Panc1 (cell line): Measurements from ENCODE around the gene TOLLIP. TPM values are rescaled to one million over a fixed set of nuclear protein-coding genes. Genes with fewer than 3 reads are reported as not detected.

ENCODE experiments used
- ATAC-seq: fragments of 200-7000 bp; cut with Tn5 transposase; 2 replicates; pipeline ENCODE4 v1.9.1; 2020; ENCODE audit warnings: mild to moderate bottlenecking, moderate library complexity
- BruUV-seq: library from RNA; stranded (reverse); fragments of 400-500 nt; replicated peaks from 2 replicates; lab custom pipeline; 2021; lab: Mats Ljungman, UMichigan
- CTCF ChIA-PET: fragments of 300-600 bp; sonication (Branson Sonifier 250); formaldehyde crosslinking; loops from one replicate; lab custom pipeline; 2022; ENCODE audit warnings: antibody characterized with exemption; lab: Charles Lee
- POLR2A ChIA-PET: fragments of 300-600 bp; sonication (Branson Sonifier 250); formaldehyde crosslinking; loops from one replicate; lab custom pipeline; 2022; ENCODE audit warnings: antibody characterized with exemption; lab: Charles Lee
- DNase-seq: peaks from one replicate; pipeline ENCODE4 v3.0.0-alpha.2; 2010; ENCODE audit warnings: low read depth, low spot score
- H3K27ac ChIP-seq: 2 replicates; pipeline ENCODE4 v1.5.1; 2011; ENCODE audit warnings: mild to moderate bottlenecking, low read length, inconsistent platforms
- H3K27me3 ChIP-seq: fragments of 200-500 bp; sonication (Bioruptor generic); 2 replicates; pipeline ENCODE4 v1.6.0; 2014; ENCODE audit warnings: low read length, inconsistent platforms; ENCODE audit not compliant: control insufficient read depth, insufficient read depth
- H3K36me3 ChIP-seq: fragments of 200-500 bp; sonication (Bioruptor generic); 2 replicates; pipeline ENCODE4 v1.5.1; 2014; ENCODE audit warnings: inconsistent platforms, mild to moderate bottlenecking, low read length, moderate library complexity; ENCODE audit not compliant: control insufficient read depth, insufficient read depth
- H3K4me1 ChIP-seq: 2 replicates; pipeline ENCODE4 v1.5.1; 2011; ENCODE audit warnings: inconsistent platforms, mild to moderate bottlenecking, low read length, moderate library complexity; ENCODE audit not compliant: control insufficient read depth, insufficient read depth
- H3K4me3 ChIP-seq, 2 experiments: 2 replicates each; pipeline ENCODE4 v1.5.1; 2011 to 2012; ENCODE audit warnings: low read depth in 2 of 2, low read length in 2 of 2, mild to moderate bottlenecking in 2 of 2, inconsistent platforms in 1 of 2, moderate library complexity in 1 of 2
- H3K9me3 ChIP-seq: fragments of 200-500 bp; sonication (Bioruptor generic); 2 replicates; pipeline ENCODE4 v1.5.1; 2014; ENCODE audit warnings: low read depth, mild to moderate bottlenecking, inconsistent platforms, low read length, moderate library complexity; ENCODE audit not compliant: control insufficient read depth, insufficient read depth
- POLR2AphosphoS5 ChIP-seq: IDR thresholded peaks from 2 replicates; pipeline ENCODE4 v1.6.1; 2012; ENCODE audit warnings: mild to moderate bottlenecking, low read depth, low read length, moderate library complexity
- SIN3A ChIP-seq: IDR thresholded peaks from 2 replicates; pipeline ENCODE4 v1.6.1; 2012; ENCODE audit warnings: low read depth, mild to moderate bottlenecking, low read length, moderate library complexity, borderline replicate concordance; ENCODE audit not compliant: insufficient read depth
- TCF7L2 ChIP-seq: IDR thresholded peaks from 2 replicates; pipeline ENCODE4 v1.6.1; 2011; ENCODE audit warnings: mild to moderate bottlenecking, low read depth, low read length, inconsistent platforms
- in situ Hi-C: cut with HindIII; loops from 2 replicates; pipeline ENCODE4 v1.10.0; 2016; ENCODE audit warnings: low sequenced_read_pairs, low pct_unique_long_range_greater_than_20kb
- intact Hi-C: fragments of 100-400 bp; cut with micrococcal nuclease; formaldehyde crosslinking; loops from one replicate; pipeline ENCODE4 v1.10.0; 2022; ENCODE audit not compliant: unreplicated experiment
- total RNA-seq: library from RNA; stranded (reverse); gene quantifications from one replicate; pipeline ENCODE4 v1.2.1, GENCODE V29; 2021; ENCODE audit not compliant: unreplicated experiment
- TF ChIP-seq, protein P1 (sequence below): fragments of 450-650 bp; IDR thresholded peaks from 2 replicates; pipeline ENCODE4 v1.5.1; 2017; ENCODE audit warnings: mild to moderate bottlenecking
- TF ChIP-seq, protein P2 (sequence below), 2 experiments: IDR thresholded peaks; 2 replicates each; pipeline ENCODE4 v1.6.1; 2011 to 2012; ENCODE audit warnings: low read depth in 2 of 2, control low read depth in 1 of 2, low read length in 1 of 2, mild to moderate bottlenecking in 1 of 2, moderate library complexity in 1 of 2; ENCODE audit not compliant: insufficient read depth in 1 of 2

Gene TOLLIP
- total RNA-seq, 1 experiment from 2014 or later: 141 TPM

DNA sequence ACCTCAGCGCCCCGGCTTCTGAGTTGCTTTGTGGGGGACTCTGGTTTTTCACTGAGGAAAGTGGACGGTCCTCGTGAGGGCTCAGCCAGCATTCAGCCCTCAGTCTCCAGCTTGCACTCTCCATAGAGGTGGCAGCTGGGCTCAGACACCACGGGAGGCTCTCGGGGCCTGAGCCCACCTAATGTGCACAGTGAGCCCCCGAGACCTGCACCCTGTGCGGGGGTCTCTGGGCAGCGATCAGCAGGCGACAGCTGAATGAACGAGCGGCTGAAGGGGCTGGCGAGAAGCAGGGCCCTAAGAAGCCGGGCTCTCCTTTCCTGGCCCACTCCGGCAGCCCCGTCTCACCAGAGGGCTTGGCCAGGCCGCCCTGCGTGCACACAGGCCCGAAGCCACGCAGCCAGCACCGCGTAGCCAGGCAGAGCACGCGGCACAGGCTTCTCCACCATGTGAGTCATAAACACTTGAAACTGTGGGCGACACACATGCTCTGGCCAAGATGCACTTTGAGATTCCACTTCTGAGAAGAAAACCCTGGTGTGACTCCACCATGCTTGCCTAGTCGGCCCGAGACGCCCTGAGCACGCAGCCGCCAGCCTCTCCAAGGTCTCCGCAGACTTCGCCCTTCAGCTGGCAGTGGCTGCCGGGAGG lies 28.0 kb downstream of the TOLLIP start:
- TF ChIP-seq, protein P1, sequence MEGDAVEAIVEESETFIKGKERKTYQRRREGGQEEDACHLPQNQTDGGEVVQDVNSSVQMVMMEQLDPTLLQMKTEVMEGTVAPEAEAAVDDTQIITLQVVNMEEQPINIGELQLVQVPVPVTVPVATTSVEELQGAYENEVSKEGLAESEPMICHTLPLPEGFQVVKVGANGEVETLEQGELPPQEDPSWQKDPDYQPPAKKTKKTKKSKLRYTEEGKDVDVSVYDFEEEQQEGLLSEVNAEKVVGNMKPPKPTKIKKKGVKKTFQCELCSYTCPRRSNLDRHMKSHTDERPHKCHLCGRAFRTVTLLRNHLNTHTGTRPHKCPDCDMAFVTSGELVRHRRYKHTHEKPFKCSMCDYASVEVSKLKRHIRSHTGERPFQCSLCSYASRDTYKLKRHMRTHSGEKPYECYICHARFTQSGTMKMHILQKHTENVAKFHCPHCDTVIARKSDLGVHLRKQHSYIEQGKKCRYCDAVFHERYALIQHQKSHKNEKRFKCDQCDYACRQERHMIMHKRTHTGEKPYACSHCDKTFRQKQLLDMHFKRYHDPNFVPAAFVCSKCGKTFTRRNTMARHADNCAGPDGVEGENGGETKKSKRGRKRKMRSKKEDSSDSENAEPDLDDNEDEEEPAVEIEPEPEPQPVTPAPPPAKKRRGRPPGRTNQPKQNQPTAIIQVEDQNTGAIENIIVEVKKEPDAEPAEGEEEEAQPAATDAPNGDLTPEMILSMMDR: no peak
- no peak for TF ChIP-seq TCF7L2
- TF ChIP-seq SIN3A: no peak
- TF ChIP-seq POLR2AphosphoS5: no peak
- ATAC-seq: no peak
- CTCF ChIA-PET: no interaction called here
- no peak overlapping the region for H3K4me3 ChIP-seq
- no peaks in the 10 kb centered on the region for H3K27me3 ChIP-seq
- intact Hi-C loops (no loop called here), in situ Hi-C loops (no loop called here)
- H3K36me3 ChIP-seq: peaks cover 3% of the 10 kb centered on the region; the same call in 1 of the 2 replicates
- POLR2A ChIA-PET: no interaction called here
- H3K9me3 ChIP-seq: no peaks in the 10 kb centered on the region
- DNase-seq: no peak
- no TSS peak for BruUV-seq
- no peaks in the 10 kb centered on the region for H3K4me1 ChIP-seq
- H3K27ac ChIP-seq: no peak overlapping the region

DNA sequence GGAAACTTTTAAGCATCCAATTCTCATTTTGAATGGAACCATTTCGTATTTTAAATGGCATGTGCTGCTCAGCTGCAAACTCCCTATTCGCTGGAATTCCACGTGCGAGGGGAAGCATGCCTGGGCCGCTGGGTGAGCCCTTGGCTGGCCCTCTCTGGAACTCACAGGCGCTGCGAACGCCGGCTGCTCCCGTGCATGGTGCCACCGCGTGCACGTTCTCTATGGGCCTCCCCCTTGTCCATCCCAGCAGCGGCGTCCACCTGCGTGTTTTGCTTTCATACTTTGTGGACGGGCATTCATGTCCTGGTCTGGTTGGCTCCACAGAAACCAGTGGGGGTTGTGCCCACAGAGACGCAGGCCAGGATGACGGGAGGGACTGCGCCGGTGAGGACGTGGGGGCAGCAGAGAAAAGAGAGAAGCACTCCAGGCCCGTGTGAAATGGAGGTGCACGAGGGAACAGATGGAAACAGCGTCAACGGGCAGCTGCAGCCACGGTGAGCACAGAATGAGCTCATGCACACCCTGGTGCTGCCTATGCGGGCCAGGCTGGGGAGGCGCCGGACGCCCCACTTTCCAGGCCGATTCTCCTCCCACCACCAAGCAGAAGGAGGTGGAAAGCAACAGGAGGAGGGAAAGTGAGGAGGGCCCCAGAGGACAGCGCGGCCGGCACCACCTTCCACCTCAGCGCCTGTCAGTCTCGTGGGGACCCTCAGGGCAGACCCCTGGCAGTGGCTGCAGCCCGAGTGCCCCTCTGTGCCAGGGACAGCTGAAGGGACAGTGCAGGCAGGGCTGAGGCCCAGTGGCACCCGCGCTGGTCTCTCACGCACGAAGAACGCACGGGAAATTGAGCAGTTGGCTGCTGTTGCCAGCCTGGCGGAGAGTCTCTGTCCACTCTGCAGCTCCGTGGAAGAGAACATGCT lies 29.1 kb downstream of the TOLLIP start:
- Histone ChIP-seq H3K9me3 (no peaks in the 10 kb centered on the region), H3K27me3 (no peaks in the 10 kb centered on the region), H3K4me1 (no peaks in the 10 kb centered on the region), H3K36me3 (no peaks in the 10 kb centered on the region; the same call in 1 of the 2 replicates), H3K27ac (no peak overlapping the region), H3K4me3 (no peak overlapping the region)
- POLR2A ChIA-PET: no interaction called here
- intact Hi-C loops: no loop called here
- no peak for TF ChIP-seq POLR2AphosphoS5
- TF ChIP-seq, protein P1: no peak
- TF ChIP-seq SIN3A: no peak
- TF ChIP-seq, protein P2, sequence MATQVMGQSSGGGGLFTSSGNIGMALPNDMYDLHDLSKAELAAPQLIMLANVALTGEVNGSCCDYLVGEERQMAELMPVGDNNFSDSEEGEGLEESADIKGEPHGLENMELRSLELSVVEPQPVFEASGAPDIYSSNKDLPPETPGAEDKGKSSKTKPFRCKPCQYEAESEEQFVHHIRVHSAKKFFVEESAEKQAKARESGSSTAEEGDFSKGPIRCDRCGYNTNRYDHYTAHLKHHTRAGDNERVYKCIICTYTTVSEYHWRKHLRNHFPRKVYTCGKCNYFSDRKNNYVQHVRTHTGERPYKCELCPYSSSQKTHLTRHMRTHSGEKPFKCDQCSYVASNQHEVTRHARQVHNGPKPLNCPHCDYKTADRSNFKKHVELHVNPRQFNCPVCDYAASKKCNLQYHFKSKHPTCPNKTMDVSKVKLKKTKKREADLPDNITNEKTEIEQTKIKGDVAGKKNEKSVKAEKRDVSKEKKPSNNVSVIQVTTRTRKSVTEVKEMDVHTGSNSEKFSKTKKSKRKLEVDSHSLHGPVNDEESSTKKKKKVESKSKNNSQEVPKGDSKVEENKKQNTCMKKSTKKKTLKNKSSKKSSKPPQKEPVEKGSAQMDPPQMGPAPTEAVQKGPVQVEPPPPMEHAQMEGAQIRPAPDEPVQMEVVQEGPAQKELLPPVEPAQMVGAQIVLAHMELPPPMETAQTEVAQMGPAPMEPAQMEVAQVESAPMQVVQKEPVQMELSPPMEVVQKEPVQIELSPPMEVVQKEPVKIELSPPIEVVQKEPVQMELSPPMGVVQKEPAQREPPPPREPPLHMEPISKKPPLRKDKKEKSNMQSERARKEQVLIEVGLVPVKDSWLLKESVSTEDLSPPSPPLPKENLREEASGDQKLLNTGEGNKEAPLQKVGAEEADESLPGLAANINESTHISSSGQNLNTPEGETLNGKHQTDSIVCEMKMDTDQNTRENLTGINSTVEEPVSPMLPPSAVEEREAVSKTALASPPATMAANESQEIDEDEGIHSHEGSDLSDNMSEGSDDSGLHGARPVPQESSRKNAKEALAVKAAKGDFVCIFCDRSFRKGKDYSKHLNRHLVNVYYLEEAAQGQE (IDR thresholded peaks at IDR 0.05; ENCODE audit: insufficient read depth in 1 of 2, low read depth in 2 of 2, low read length in 1 of 2): no peak
- ATAC-seq (no peak), DNase-seq (no peak)
- no TSS peak for BruUV-seq
- in situ Hi-C loops: no loop called here
- CTCF ChIA-PET: no interaction called here
